AG09309 (cell line): ENCODE results near the gene HOXA11.

Experiments
- DNase-seq: peaks from one replicate; pipeline ENCODE4 v3.0.0-alpha.2; 2010; ENCODE audit warnings: low read depth
- H3K4me3 ChIP-seq: 2 replicates; pipeline ENCODE4 v1.5.1; 2011; ENCODE audit warnings: mild to moderate bottlenecking, low read depth, low read length, moderate library complexity; ENCODE audit not compliant: control insufficient read depth
- TF ChIP-seq, protein P1 (sequence below): IDR thresholded peaks from 2 replicates; pipeline ENCODE4 v1.5.1; 2011; ENCODE audit warnings: mild to moderate bottlenecking, low read depth, low read length, inconsistent platforms; ENCODE audit not compliant: insufficient read depth, control insufficient read depth; ENCODE audit errors: missing control alignments

HOXA11 gene

DNA sequence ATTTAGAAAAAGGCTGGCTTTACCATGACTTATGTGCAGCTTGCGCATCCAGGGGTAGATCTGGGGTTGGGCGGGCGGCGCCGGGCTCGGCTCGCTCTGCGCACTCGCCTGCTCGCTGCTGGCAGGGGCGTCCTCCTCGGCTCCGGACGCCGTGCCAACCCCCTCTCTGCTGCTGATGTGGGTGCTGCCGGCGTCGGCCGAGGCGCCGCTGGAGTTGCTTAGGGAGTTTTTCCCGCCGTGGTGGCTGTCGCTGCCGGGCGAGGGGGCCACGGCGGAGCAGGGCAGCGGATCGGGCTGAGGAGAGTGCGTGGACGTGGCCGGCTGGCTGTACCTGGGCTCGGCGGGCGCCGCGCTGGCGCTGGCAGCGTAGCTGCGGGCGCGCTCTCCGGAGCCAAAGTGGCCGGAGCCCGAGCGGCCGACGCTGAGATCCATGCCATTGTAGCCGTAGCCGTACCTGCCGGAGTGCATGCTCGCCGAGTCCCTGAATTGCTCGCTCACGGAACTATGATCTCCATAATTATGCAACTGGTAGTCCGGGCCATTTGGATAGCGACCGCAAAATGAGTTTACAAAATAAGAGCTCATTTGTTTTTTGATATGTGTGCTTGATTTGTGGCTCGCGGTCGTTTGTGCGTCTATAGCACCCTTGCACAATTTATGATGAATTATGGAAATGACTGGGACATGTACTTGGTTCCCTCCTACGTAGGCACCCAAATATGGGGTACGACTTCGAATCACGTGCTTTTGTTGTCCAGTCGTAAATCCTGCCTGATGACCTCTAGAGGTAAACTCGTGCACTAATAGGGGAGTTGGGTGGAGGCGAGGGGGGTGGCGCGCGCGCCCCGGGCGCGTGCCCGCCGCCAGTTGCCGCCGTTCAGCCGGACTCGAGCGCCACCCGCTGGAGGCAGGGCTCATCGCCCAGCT is 41.7 kb downstream of the HOXA11 start, which contains the start of gene HOXA5:
HOXA5 (minus strand) TSS at position 659 of the 927 bp plus-strand sequence; CDS start at position 585, 74 bp downstream.
- DNase-seq, result no peak
- H3K4me3 ChIP-seq, result peak within 1 kb of the TSS; percentile 29
- TF ChIP-seq, protein P1, sequence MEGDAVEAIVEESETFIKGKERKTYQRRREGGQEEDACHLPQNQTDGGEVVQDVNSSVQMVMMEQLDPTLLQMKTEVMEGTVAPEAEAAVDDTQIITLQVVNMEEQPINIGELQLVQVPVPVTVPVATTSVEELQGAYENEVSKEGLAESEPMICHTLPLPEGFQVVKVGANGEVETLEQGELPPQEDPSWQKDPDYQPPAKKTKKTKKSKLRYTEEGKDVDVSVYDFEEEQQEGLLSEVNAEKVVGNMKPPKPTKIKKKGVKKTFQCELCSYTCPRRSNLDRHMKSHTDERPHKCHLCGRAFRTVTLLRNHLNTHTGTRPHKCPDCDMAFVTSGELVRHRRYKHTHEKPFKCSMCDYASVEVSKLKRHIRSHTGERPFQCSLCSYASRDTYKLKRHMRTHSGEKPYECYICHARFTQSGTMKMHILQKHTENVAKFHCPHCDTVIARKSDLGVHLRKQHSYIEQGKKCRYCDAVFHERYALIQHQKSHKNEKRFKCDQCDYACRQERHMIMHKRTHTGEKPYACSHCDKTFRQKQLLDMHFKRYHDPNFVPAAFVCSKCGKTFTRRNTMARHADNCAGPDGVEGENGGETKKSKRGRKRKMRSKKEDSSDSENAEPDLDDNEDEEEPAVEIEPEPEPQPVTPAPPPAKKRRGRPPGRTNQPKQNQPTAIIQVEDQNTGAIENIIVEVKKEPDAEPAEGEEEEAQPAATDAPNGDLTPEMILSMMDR, result no peak

DNA sequence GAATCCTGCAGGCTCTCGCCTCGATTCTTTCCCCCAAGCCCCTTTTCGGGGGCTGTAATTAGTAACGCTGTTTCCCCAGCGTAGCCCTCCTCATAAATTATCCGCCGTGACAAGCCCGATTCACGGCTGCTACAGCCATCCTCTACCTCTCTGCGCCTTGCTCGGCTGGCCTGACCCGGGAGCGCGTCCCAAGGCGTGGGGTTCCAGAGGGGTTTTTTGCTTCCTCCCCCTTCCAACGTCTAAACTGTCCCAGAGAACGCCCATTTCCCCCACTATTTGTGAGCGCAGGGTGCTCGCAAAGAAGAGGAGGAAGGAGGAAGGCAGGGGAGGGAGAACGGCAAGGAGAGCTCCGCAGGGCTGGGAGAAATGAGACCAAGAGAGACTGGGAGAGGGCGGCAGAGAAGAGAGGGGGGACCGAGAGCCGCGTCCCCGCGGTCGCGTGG is 42.4 kb downstream of the HOXA11 start:
- no peak for DNase-seq
- peak overlapping the region; percentile 29 for H3K4me3 ChIP-seq
- TF ChIP-seq, protein P1, result no peak

DNA sequence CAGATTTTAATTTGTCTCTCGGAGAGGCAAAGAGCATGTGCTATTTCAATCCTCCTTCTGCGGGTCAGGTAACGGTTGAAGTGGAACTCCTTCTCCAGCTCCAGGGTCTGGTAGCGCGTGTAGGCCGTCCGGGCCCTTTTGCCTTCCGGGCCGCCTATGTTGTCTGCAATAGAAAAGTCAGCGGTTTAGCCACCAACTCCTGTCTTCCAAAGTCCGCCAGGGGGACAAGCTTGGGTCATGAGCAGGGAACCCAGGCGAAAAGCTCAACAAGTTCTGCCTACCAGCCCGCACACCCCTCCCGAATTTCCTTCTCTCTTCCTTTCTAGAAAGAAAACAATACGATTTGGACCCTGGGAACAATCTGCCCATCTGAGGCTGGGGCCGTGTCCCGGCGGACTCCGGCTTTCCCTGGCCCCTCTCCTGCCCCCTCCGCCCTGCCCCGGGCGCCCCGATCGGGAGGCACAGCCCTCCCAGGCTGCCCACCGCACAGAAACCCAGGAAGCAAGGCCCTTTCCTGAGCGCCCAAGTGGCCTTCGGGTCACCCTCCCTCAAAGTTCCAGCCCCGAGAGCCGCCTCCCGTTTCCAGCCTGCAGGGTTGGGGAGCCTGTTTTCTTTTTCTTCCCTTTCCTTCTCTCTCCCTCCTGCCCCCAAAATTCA is 43.0 kb downstream of the HOXA11 start:
- TF ChIP-seq, protein P1, result no peak
- DNase-seq, result no peak
- no peak overlapping the region for H3K4me3 ChIP-seq

DNA sequence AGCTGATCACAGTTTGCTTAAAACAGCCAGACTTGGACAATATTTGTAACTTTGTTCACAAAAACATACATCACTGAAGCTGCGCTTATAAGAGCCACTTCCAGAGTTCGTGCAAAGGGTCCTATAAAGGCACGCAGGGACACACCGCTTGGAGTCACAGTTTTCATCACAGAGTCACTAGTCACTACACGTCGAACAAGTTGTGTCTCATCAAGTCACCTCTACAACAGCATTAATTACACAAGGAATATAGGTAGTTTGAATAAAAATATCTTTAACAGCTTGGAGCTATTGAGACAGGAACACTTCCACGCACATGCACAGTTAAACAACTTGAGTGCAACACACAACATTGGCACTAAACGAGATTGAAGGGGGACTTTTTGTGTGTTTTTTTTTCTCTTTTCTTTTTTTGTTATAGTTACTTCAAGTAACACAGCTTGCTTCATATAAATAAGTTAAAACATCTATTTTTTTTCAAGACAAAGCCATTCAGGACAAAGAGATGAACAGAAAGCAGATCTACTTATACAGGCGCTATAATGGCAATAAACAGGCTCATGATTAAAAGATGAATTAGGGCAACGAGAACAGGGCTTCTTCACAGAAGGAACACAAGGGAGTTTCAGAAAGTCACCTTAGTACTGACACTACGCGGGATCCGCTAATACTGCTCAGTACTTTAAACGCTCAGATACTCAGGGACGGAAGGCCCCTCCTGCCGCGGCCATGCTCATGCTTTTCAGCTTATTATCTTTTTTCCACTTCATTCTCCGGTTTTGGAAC is 43.7 kb downstream of the HOXA11 start:
- TF ChIP-seq, protein P1, result no peak
- H3K4me3 ChIP-seq, result no peak overlapping the region
- no peak for DNase-seq

DNA sequence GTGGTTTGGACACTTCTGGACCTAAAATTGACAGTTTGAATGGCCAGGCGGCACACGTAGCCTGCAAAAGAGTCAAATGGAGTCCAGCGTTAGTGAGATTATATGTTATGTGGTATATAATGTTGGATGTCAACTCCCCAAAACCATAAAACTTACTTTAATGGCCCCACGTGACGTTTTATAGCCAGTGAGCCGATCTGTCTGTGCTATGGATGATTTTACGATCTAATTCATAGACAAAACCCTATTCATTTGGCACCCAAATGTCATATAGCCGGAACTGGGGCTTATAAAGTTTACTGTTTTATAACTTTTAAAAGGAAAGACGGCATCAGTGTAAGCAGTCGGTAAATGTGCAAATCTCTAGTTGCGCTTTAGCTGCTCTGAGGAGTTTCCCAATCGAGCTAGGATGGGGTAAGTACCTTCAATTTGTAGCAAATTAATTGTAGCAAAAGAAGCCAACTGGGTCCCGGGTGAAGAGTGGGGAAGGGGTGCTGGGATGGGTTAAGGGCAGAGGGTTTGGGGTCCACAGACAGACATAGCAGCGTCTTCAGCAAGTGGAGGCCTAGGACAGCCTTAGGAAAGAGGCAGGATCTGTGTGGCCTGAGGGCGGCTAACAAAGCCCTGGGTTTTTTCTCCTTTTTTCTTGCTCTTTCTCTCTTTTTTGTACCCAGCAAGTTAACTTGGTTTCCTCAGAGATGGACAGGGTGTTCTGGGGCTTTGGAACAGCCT is 44.7 kb downstream of the HOXA11 start:
- DNase-seq, result no peak
- TF ChIP-seq, protein P1, result no peak
- no peak overlapping the region for H3K4me3 ChIP-seq
